NCI-H1694 treated with DMSO at 0.1 percent for 48 hours (cell line): ENCODE results near the gene MTMR12.
"Not testable (repeated sequence)": the region's sequence is repeated elsewhere in the genome, so short reads cannot be mapped to it uniquely, and the experiment has no call there.

Source experiments
- DNase-seq: peaks from one replicate; lab custom pipeline; 2025; lab: John Stamatoyannopoulos, UW

The MTMR12 gene

GRCh38 chr5:32325062-32325461 is 12.3 kb upstream of the MTMR12 start:
- peak; percentile 93 for DNase-seq

- no peak for DNase-seq
These were observed 11.0 kb upstream of the MTMR12 start for GRCh38 chr5:32323741-32324140.

GRCh38 chr5:32322882-32323281 is 10.1 kb upstream of the MTMR12 start:
- DNase-seq, result no peak

- not testable (repeated sequence) for DNase-seq
These were observed 9.0 kb upstream of the MTMR12 start for GRCh38 chr5:32321787-32322186.

GRCh38 chr5:32320576-32320975 is 7.8 kb upstream of the MTMR12 start:
- no peak for DNase-seq

- no peak for DNase-seq
These were observed 7.3 kb upstream of the MTMR12 start for GRCh38 chr5:32319926-32320543.

GRCh38 chr5:32319392-32319791 is 6.7 kb upstream of the MTMR12 start:
- peak; percentile 39 for DNase-seq

- DNase-seq, result no peak
These were observed 4.3 kb upstream of the MTMR12 start for GRCh38 chr5:32317041-32317440.

- no peak for DNase-seq
These were observed 2.7 kb upstream of the MTMR12 start for GRCh38 chr5:32315221-32316014.

GRCh38 chr5:32314658-32315057 is 1.9 kb upstream of the MTMR12 start:
- no peak for DNase-seq

GRCh38 chr5:32314152-32314488 is 1.4 kb upstream of the MTMR12 start:
- not testable (repeated sequence) for DNase-seq

GRCh38 chr5:32312197-32312594 is 543 bp downstream of the MTMR12 start:
- DNase-seq, result peak; percentile 50

- no peak for DNase-seq
These were observed 1.1 kb downstream of the MTMR12 start for GRCh38 chr5:32311404-32312196.

GRCh38 chr5:32309761-32310160 is 3.0 kb downstream of the MTMR12 start:
- no peak for DNase-seq

GRCh38 chr5:32308946-32309345 is 3.8 kb downstream of the MTMR12 start:
- no peak for DNase-seq

GRCh38 chr5:32307769-32308194 is 5.0 kb downstream of the MTMR12 start:
- DNase-seq, result no peak

GRCh38 chr5:32304622-32305021 is 8.1 kb downstream of the MTMR12 start:
- DNase-seq, result no peak

GRCh38 chr5:32303755-32304120 is 9.0 kb downstream of the MTMR12 start:
- DNase-seq, result no peak

- no peak for DNase-seq
These were observed 9.6 kb downstream of the MTMR12 start for GRCh38 chr5:32302835-32303754.

- DNase-seq, result no peak
These were observed 10.8 kb downstream of the MTMR12 start for GRCh38 chr5:32301891-32302290.

- peak; percentile 94 for DNase-seq
These were observed 13.6 kb downstream of the MTMR12 start for GRCh38 chr5:32299059-32299677.

- DNase-seq, result no peak
These were observed 14.7 kb downstream of the MTMR12 start for GRCh38 chr5:32298059-32298415.
